DND-41 (cell line): ENCODE data around the gene KCP.

ENCODE experiments used
- ATAC-seq: fragments of 200-7000 bp; cut with Tn5 transposase; 3 replicates; pipeline ENCODE4 v1.9.1; 2021; ENCODE audit warnings: low read depth; ENCODE audit not compliant: insufficient read depth
- DNase-seq: peaks from one replicate; pipeline ENCODE4 v3.0.0-alpha.2; 2020
- H2AFZ ChIP-seq: 2 replicates; pipeline ENCODE4 v1.6.0; 2012; ENCODE audit warnings: low read depth, low read length
- H3K27ac ChIP-seq: 2 replicates; pipeline ENCODE4 v1.5.1; 2012; ENCODE audit warnings: low read length, inconsistent platforms
- H3K27me3 ChIP-seq: fragments of 200-600 bp; sonication (generic); 2 replicates; pipeline ENCODE4 v1.6.0; 2012; ENCODE audit warnings: low read length, mild to moderate bottlenecking, inconsistent platforms; ENCODE audit not compliant: insufficient read depth, poor library complexity
- H3K36me3 ChIP-seq: 2 replicates; pipeline ENCODE4 v1.5.1; 2012; ENCODE audit warnings: low read length, inconsistent platforms; ENCODE audit not compliant: insufficient read depth
- H3K4me1 ChIP-seq: 2 replicates; pipeline ENCODE4 v1.5.1; 2012; ENCODE audit warnings: mild to moderate bottlenecking, low read length; ENCODE audit not compliant: insufficient read depth
- H3K4me2 ChIP-seq: 2 replicates; pipeline ENCODE4 v1.6.0; 2012; ENCODE audit warnings: mild to moderate bottlenecking, moderate library complexity, low read length, inconsistent platforms; ENCODE audit not compliant: insufficient read depth
- H3K4me3 ChIP-seq, 2 experiments: fragments of 200-600 bp in 1 of 2; shearing (Covaris generic) in 1 of 2; 2 replicates each; pipeline ENCODE4 v1.5.1; 2012 to 2016; ENCODE audit warnings: inconsistent platforms in 2 of 2, low read length in 2 of 2, mild to moderate bottlenecking in 2 of 2, low read depth in 1 of 2, moderate library complexity in 1 of 2
- H3K79me2 ChIP-seq: 2 replicates; pipeline ENCODE4 v1.6.0; 2012; ENCODE audit warnings: low read length, inconsistent platforms; ENCODE audit not compliant: insufficient read depth
- H3K9ac ChIP-seq: 2 replicates; pipeline ENCODE4 v1.6.0; 2012; ENCODE audit warnings: low read depth, mild to moderate bottlenecking, inconsistent platforms, low read length, moderate library complexity
- H3K9me3 ChIP-seq: 2 replicates; pipeline ENCODE4 v1.5.1; 2012; ENCODE audit warnings: low read length, moderate library complexity, mild to moderate bottlenecking, inconsistent platforms; ENCODE audit not compliant: insufficient read depth, severe bottlenecking
- H4K20me1 ChIP-seq: 2 replicates; pipeline ENCODE4 v1.6.0; 2012; ENCODE audit warnings: low read length; ENCODE audit not compliant: insufficient read depth
- CTCF ChIP-seq: IDR thresholded peaks from 2 replicates; pipeline ENCODE4 v1.5.1; 2012; ENCODE audit warnings: borderline replicate concordance, low read length, moderate library complexity, mild to moderate bottlenecking; ENCODE audit not compliant: poor library complexity, severe bottlenecking; ENCODE audit errors: extremely low read depth
- EZH2 ChIP-seq: IDR thresholded peaks from 3 replicates; pipeline ENCODE4 v1.6.1; 2012; ENCODE audit warnings: borderline replicate concordance, low read depth, mild to moderate bottlenecking, moderate library complexity, low read length, inconsistent platforms; ENCODE audit not compliant: severe bottlenecking

KCP gene

DNA sequence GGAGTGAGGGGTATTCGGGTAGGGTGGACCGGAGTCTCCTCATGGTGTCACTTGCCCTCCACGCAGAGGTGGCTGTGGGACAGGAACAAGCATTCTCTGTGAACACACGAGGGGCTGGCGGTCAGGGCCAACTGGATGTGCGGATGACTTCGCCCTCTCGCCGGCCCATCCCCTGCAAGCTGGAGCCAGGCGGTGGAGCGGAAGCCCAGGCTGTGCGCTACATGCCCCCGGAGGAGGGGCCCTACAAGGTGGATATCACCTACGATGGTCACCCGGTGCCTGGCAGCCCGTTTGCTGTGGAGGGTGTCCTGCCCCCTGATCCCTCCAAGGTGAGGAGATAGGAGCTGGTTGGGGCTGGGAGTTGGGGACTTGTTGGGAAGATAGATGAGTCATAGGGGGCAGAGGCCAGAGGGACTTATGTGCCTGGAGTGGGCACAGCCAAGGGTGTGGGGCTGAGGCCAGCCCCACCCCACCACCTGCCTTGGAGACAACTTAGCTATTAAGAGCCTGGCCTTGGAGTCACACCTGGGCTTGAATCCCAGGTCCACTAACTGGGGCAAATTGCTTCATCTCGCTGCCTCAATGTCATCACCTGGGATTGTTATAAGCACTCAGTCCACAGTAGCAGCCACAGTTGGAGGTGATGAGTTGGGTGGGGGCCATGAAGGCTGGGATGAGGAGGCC, 66.4 kb downstream of the KCP start:
- Histone ChIP-seq H3K79me2 (no peaks in the 10 kb centered on the region), H3K4me2 (no peak overlapping the region), H3K4me1 (no peaks in the 10 kb centered on the region), H2AFZ (no peak overlapping the region), H4K20me1 (0 out of 2 replicates have a peak, but pooled peaks cover 3% of the 10 kb centered on the region), H3K4me3 (no peak overlapping the region), H3K27me3 (no peaks in the 10 kb centered on the region), H3K9me3 (no peaks in the 10 kb centered on the region), H3K27ac (no peak overlapping the region), H3K36me3 (no peaks in the 10 kb centered on the region), H3K9ac (no peak overlapping the region)
- DNase-seq (no peak), ATAC-seq (no peak)
- TF ChIP-seq EZH2 = no peak
- TF ChIP-seq CTCF = no peak

GRCh38 chr7:128842674-128843641, 67.6 kb downstream of the KCP start:
- Histone ChIP-seq H2AFZ (no peak overlapping the region), H3K4me2 (no peak overlapping the region), H3K79me2 (no peaks in the 10 kb centered on the region), H4K20me1 (0 out of 2 replicates have a peak, but pooled peaks cover 3% of the 10 kb centered on the region), H3K4me1 (no peaks in the 10 kb centered on the region), H3K27me3 (no peaks in the 10 kb centered on the region), H3K4me3 (no peak overlapping the region), H3K27ac (no peak overlapping the region), H3K36me3 (no peaks in the 10 kb centered on the region), H3K9ac (no peak overlapping the region), H3K9me3 (no peaks in the 10 kb centered on the region)
- no peak for TF ChIP-seq CTCF
- no peak for TF ChIP-seq EZH2
- DNase-seq (no peak), ATAC-seq (no peak)

GRCh38 chr7:128841921-128842673, 68.4 kb downstream of the KCP start:
- Histone ChIP-seq H3K9me3 (no peaks in the 10 kb centered on the region), H3K4me3 (no peak overlapping the region), H3K79me2 (no peaks in the 10 kb centered on the region), H2AFZ (no peak overlapping the region), H3K4me1 (no peaks in the 10 kb centered on the region), H3K36me3 (no peaks in the 10 kb centered on the region), H3K27me3 (no peaks in the 10 kb centered on the region), H3K4me2 (no peak overlapping the region), H3K27ac (no peak overlapping the region), H3K9ac (no peak overlapping the region), H4K20me1 (0 out of 2 replicates have a peak, but pooled peaks cover 3% of the 10 kb centered on the region)
- DNase-seq = peak; percentile 52
- TF ChIP-seq CTCF = peak; percentile 69
- no peak for TF ChIP-seq EZH2
- peak; percentile 82 for ATAC-seq
